CD14-positive monocyte (primary cell): ENCODE results near the gene PMM1. TPM values are rescaled to one million over a fixed set of nuclear protein-coding genes. Genes with fewer than 3 reads are reported as not detected.

ENCODE experiments used
- DNase-seq, 3 donors: peaks; one replicate each; pipeline ENCODE4 v3.0.0-alpha.2; 2011 to 2022
- H2AFZ ChIP-seq: 2 replicates; pipeline ENCODE4 v1.6.0; 2012; ENCODE audit warnings: mild to moderate bottlenecking, low read depth, low read length, inconsistent platforms; ENCODE audit not compliant: insufficient read depth, poor library complexity, severe bottlenecking
- H3K27ac ChIP-seq, 2 donors: 1 replicate in 1 of 2; 2 replicates in 1 of 2; pipeline ENCODE4 v1.5.1; 2012 to 2013; ENCODE audit warnings: low read length in 2 of 2, control low read depth in 1 of 2, inconsistent platforms in 1 of 2, low read depth in 1 of 2, mild to moderate bottlenecking in 1 of 2
- H3K27me3 ChIP-seq, 2 donors: one replicate each; pipeline versions ENCODE4 v1.6.0 to v1.6.1; 2011 to 2013; ENCODE audit warnings: low read length in 2 of 2; ENCODE audit not compliant: control insufficient read depth in 2 of 2, insufficient read depth in 2 of 2
- H3K36me3 ChIP-seq, 2 donors: replicated peaks in 1 of 2; 1 replicate in 1 of 2; 2 replicates in 1 of 2; pipeline versions ENCODE4 v1.5.1 to v1.6.1; 2012 to 2013; ENCODE audit warnings: low read length in 2 of 2, control low read depth in 1 of 2, inconsistent platforms in 1 of 2, mild to moderate bottlenecking in 1 of 2; ENCODE audit not compliant: insufficient read depth in 2 of 2, control insufficient read depth in 1 of 2
- H3K4me1 ChIP-seq, 2 donors: 1 replicate in 1 of 2; 2 replicates in 1 of 2; pipeline versions ENCODE4 v1.5.1 to v1.6.1; 2012 to 2013; ENCODE audit warnings: low read length in 2 of 2, control low read depth in 1 of 2, inconsistent platforms in 1 of 2, mild to moderate bottlenecking in 1 of 2, moderate library complexity in 1 of 2; ENCODE audit not compliant: insufficient read depth in 2 of 2, control insufficient read depth in 1 of 2
- H3K4me2 ChIP-seq: replicated peaks from 2 replicates; pipeline ENCODE3; 2012; ENCODE audit warnings: low read length, moderate library complexity, mild to moderate bottlenecking; ENCODE audit not compliant: poor library complexity, severe bottlenecking; ENCODE audit errors: extremely low read depth
- H3K4me3 ChIP-seq, 3 experiments: fragments of 200-600 bp in 1 of 3; sonication (generic) in 1 of 3; replicated peaks in 1 of 3; 1 replicate in 2 of 3; 2 replicates in 1 of 3; pipeline ENCODE4 v1.5.1; 2011 to 2013; ENCODE audit warnings: low read length in 3 of 3, mild to moderate bottlenecking in 3 of 3, control low read depth in 2 of 3, low read depth in 2 of 3, inconsistent platforms in 1 of 3, moderate library complexity in 1 of 3
- H3K79me2 ChIP-seq: 2 replicates; pipeline ENCODE4 v1.6.0; 2012; ENCODE audit warnings: mild to moderate bottlenecking, control low read depth, inconsistent platforms, low read length, moderate library complexity; ENCODE audit not compliant: insufficient read depth
- H3K9ac ChIP-seq: 2 replicates; pipeline ENCODE4 v1.6.0; 2017; ENCODE audit warnings: low read length, mild to moderate bottlenecking; ENCODE audit not compliant: insufficient read depth, poor library complexity, severe bottlenecking
- H3K9me3 ChIP-seq, 2 donors: replicated peaks in 1 of 2; 1 replicate in 1 of 2; 2 replicates in 1 of 2; pipeline versions ENCODE4 v1.5.1 to v1.6.1; 2012 to 2013; ENCODE audit warnings: low read length in 2 of 2, control low read depth in 1 of 2; ENCODE audit not compliant: control insufficient read depth in 1 of 2, insufficient read depth in 1 of 2
- H4K20me1 ChIP-seq: 2 replicates; pipeline ENCODE4 v1.6.0; 2012; ENCODE audit warnings: mild to moderate bottlenecking, low read length, control low read depth, moderate library complexity; ENCODE audit not compliant: insufficient read depth
- H3K27ac Mint-ChIP-seq, 7 donors: one replicate each; pipeline ENCODE4 v1.8.0; 2020; ENCODE audit warnings: mild to moderate bottlenecking in 7 of 7, mixed read lengths in 7 of 7, moderate library complexity in 6 of 7, inconsistent platforms in 2 of 7
- H3K27me3 Mint-ChIP-seq, 3 donors: one replicate each; pipeline ENCODE4 v1.8.0; 2021 to 2022; ENCODE audit warnings: low read depth in 3 of 3, mild to moderate bottlenecking in 3 of 3, mixed read lengths in 3 of 3, moderate library complexity in 3 of 3, inconsistent platforms in 1 of 3
- H3K36me3 Mint-ChIP-seq, 2 donors: one replicate each; pipeline ENCODE4 v1.8.0; 2020; ENCODE audit warnings: mixed read lengths in 2 of 2, inconsistent platforms in 1 of 2, mild to moderate bottlenecking in 1 of 2
- H3K4me1 Mint-ChIP-seq: one replicate; pipeline ENCODE4 v1.8.0; 2020; ENCODE audit warnings: mild to moderate bottlenecking, mixed read lengths
- H3K4me3 Mint-ChIP-seq, 2 donors: one replicate each; pipeline ENCODE4 v1.8.0; 2020; ENCODE audit warnings: mild to moderate bottlenecking in 2 of 2, mixed read lengths in 2 of 2, moderate library complexity in 1 of 2
- H3K9me3 Mint-ChIP-seq, 7 donors: one replicate each; pipeline ENCODE4 v1.8.0; 2020 to 2022; ENCODE audit warnings: mixed read lengths in 7 of 7, mild to moderate bottlenecking in 6 of 7, moderate library complexity in 6 of 7, inconsistent platforms in 2 of 7
- WGBS: methylation state at CpG from one replicate; pipeline ENCODE4 v1.1.5; 2013; ENCODE audit warnings: missing lambda C conversion rate; ENCODE audit not compliant: insufficient coverage; 5-methylcytosine and 5-hydroxymethylcytosine counted together
- intact Hi-C, 2 donors: fragments of 100-400 bp; cut with micrococcal nuclease; formaldehyde crosslinking; loops; one replicate each; pipeline versions ENCODE4 v1.15.0 to v1.15.1; 2023
- polyA plus RNA-seq, 3 donors: library from polyadenylated mRNA; depleted of rRNA in 1 of 3; unstranded in 2 of 3; stranded (reverse) in 1 of 3; fragments of 300-500 nt in 2 of 3; fragments of >200 nt in 1 of 3; fragmentation: Illumina TruSeq in 2 of 3; gene quantifications; 1 replicate in 2 of 3; 2 replicates in 1 of 3; pipeline ENCODE4 v1.2.3, GENCODE V29; 2012 to 2021
- TF ChIP-seq, protein P1 (sequence below): fragments of 200-600 bp; IDR thresholded peaks from one replicate; pipeline ENCODE4 v1.8.0; 2022; ENCODE audit warnings: antibody characterized with exemption, mild to moderate bottlenecking

PMM1 gene
- polyA plus RNA-seq, 3 donors = 15.6 to 32.4 (median 23.5) TPM

DNA sequence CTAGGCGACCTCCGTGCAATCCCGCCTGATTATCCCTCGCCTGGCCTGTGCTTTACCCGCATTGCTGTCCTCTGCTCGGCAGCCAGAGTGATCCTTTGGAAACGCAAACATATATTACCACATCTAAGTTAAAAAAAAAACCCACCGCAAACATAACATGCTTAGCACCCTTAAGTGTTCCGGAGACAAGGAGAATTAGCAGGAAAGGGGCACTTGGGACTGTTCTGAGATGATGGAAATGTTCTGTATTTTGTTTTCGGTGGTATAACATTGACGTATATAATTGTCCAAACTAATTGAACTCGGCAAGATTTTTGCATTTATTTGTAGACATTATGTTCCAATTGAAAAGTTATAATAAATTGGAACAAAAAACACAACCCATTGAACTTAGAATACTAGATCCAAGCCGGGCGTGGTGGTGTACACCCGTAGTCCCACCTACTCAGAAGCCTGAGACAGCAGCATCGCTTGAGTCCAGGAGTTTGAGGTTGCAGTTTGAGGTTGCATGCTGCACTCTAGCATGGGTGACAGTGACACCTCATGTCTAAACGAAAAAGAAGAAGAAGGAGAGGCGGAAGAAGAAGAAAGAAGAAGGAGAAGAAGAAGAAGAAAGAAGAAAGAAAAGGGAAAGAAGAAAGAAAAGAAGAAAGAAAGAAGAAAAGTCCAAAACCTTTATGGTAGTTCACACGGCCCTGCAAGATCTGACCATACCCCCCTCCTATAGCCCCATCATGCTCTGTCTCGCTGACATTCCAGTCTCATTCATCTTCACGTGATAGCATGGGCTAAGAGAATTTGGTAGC, 44.8 kb downstream of the PMM1 start:
- Histone ChIP-seq H3K9me3 (no peaks in the 10 kb centered on the region), H3K27me3 (no peaks in the 10 kb centered on the region), H3K4me3 (peak overlapping the region; percentile 29 to 93 (median 33)), H4K20me1 (peaks cover 23% of the 10 kb centered on the region), H3K4me1 (peaks cover 17 to 24% of the 10 kb centered on the region in 2 donors), H3K36me3 (peaks cover under 1 to 15% of the 10 kb centered on the region in 2 donors), H3K9ac (no peak overlapping the region), H2AFZ (peak overlapping the region; percentile 39), H3K79me2 (peaks cover 40% of the 10 kb centered on the region), H3K4me2 (peak overlapping the region; percentile 98), H3K27ac (peak overlapping the region in 1 of 2 donors; percentile 44)
- Mint-ChIP-seq H3K9me3 (no peaks in the 10 kb centered on the region), H3K4me1 (peaks cover 29% of the 10 kb centered on the region), H3K4me3 (peak overlapping the region; percentile 87 to 94), H3K27me3 (peaks cover 0 to 4% (median 4%) of the 10 kb centered on the region in 3 donors), H3K36me3 (peaks cover 4 to 11% of the 10 kb centered on the region in 2 donors), H3K27ac (peak overlapping the region; percentile 67 to 94 (median 88))
- no peak for DNase-seq
- TF ChIP-seq, protein P1, sequence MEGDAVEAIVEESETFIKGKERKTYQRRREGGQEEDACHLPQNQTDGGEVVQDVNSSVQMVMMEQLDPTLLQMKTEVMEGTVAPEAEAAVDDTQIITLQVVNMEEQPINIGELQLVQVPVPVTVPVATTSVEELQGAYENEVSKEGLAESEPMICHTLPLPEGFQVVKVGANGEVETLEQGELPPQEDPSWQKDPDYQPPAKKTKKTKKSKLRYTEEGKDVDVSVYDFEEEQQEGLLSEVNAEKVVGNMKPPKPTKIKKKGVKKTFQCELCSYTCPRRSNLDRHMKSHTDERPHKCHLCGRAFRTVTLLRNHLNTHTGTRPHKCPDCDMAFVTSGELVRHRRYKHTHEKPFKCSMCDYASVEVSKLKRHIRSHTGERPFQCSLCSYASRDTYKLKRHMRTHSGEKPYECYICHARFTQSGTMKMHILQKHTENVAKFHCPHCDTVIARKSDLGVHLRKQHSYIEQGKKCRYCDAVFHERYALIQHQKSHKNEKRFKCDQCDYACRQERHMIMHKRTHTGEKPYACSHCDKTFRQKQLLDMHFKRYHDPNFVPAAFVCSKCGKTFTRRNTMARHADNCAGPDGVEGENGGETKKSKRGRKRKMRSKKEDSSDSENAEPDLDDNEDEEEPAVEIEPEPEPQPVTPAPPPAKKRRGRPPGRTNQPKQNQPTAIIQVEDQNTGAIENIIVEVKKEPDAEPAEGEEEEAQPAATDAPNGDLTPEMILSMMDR = no peak
- intact Hi-C loops = loop anchor here (1.0 to 5.0 kb wide), 4 partner anchors 47 to 78 kb away; partner anchors contain the start of genes ACO2 (in 1 of the 2), DESI1 (in 1 of the 2), PHF5A (in 1 of the 2) and XRCC6 (in 1 of the 2)
- WGBS = 0% methylated on average over 7 of the region's 21 CpGs

DNA sequence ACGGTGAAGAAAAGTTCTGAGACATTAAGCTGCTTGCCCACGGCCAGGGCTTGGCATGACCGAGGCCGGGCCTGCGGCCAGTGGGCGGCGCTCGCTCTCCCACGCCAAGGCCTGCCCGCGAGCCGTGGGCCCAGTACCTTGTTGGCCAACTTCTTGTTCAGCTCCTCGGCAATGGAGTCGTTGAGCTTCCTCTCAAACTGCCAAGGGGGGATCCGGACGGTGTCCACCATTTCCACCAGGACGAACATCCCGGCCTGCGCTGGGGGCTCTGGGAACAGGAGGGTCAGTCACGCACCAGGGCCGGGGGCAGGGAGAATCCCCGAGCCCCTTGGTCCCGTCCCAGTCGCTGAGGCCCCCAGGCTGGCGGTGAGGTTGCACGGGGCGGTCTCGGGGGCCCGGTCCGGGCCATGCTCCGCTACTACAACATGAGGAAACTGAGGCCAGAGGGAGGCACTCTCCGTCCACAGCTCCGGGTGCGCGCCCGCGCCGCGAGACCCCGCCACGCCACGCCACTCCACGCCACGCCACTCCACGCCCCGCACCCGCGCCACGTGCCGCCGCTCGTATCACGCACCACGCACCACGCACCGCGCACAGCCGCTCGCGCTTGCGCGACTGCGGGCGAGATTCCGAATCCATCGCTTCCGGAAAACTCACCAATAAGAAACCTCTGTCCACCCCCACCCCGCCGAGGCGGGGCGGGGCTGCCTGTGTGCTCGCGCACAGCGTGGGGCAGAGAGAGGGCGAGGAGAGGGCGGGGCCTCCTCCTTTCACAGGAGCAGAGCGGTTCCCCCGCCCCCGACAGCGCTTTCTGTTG, 45.6 kb downstream of the PMM1 start, which contains the start of gene POLR3H:
Gene POLR3H (minus strand): TSS at position 617 of the 817 bp plus-strand sequence. CDS start 369 bp downstream, at position 248.
- Histone ChIP-seq H3K36me3 (peaks cover 8 to 23% of the 10 kb centered on the region in 2 donors), H3K9me3 (no peaks in the 10 kb centered on the region), H3K4me1 (peaks cover 17 to 24% of the 10 kb centered on the region in 2 donors), H3K9ac (peak within 1 kb of the TSS; percentile 90), H3K4me2 (peak within 1 kb of the TSS; percentile 98), H2AFZ (peak within 1 kb of the TSS; percentile 97), H3K27me3 (no peaks in the 10 kb centered on the region), H3K27ac (peak within 1 kb of the TSS; percentile 87 to 93), H3K4me3 (peak within 1 kb of the TSS; percentile 56 to 93 (median 82)), H4K20me1 (peaks cover 23% of the 10 kb centered on the region), H3K79me2 (peaks cover 40% of the 10 kb centered on the region)
- Mint-ChIP-seq H3K4me3 (peak within 1 kb of the TSS; percentile 87 to 94), H3K27me3 (peaks cover 0 to 4% (median 2%) of the 10 kb centered on the region in 3 donors), H3K36me3 (peaks cover 12 to 17% of the 10 kb centered on the region in 2 donors), H3K9me3 (no peaks in the 10 kb centered on the region), H3K27ac (peak within 1 kb of the TSS; percentile 83 to 95 (median 93)), H3K4me1 (peaks cover 29% of the 10 kb centered on the region)
- intact Hi-C loops = loop anchor here (1.0 to 5.0 kb wide), 4 partner anchors 48 to 77 kb away; partner anchors contain the start of genes ACO2 (in 1 of the 2), DESI1 (in 1 of the 2), PHF5A (in 1 of the 2) and XRCC6 (in 1 of the 2)
- peak; percentile 96 to 99 (median 98) for DNase-seq
- TF ChIP-seq, protein P1 = peak; percentile 79
- WGBS = under 1% methylated on average over 79 of the region's 80 CpGs
